Tibial artery (tissue), 4 donors: ENCODE data around the gene NOX3.
"Not testable (repeated sequence)": the region's sequence is repeated elsewhere in the genome, so short reads cannot be mapped to it uniquely, and the experiment has no call there.

Experiments used
- DNase-seq, 2 donors: peaks; one replicate each; pipeline ENCODE4 v3.0.0-alpha.2; 2019
- H3K27ac ChIP-seq, 2 donors: fragments of 200-600 bp; sonication (generic) in 1 of 2; 1 replicate in 1 of 2; 2 replicates in 1 of 2; pipeline ENCODE4 v1.5.1; 2018 to 2019; ENCODE audit warnings: mild to moderate bottlenecking in 1 of 2
- H3K27me3 ChIP-seq, 2 donors: fragments of 200-600 bp; sonication (generic) in 1 of 2; one replicate each; pipeline versions ENCODE4 v1.5.1 to v1.6.0; 2016 to 2019
- H3K36me3 ChIP-seq, 3 donors: fragments of 200-600 bp; sonication (generic) in 2 of 3; one replicate each; pipeline ENCODE4 v1.5.1; 2016 to 2019; ENCODE audit warnings: mild to moderate bottlenecking in 2 of 3
- H3K4me1 ChIP-seq, 4 donors: fragments of 200-600 bp; sonication (generic) in 2 of 4; 1 replicate in 3 of 4; 2 replicates in 1 of 4; pipeline ENCODE4 v1.5.1; 2016 to 2019
- H3K4me3 ChIP-seq, 2 donors: fragments of 200-600 bp; sonication (generic) in 1 of 2; 1 replicate in 1 of 2; 2 replicates in 1 of 2; pipeline ENCODE4 v1.5.1; 2018 to 2019; ENCODE audit warnings: mild to moderate bottlenecking in 2 of 2
- H3K9me3 ChIP-seq, 3 donors: fragments of 200-600 bp; sonication (generic) in 1 of 3; one replicate each; pipeline ENCODE4 v1.5.1; 2016 to 2019
- intact Hi-C: fragments of 100-400 bp; cut with DNase I; formaldehyde crosslinking; loops from one replicate; pipeline ENCODE4 v1.15.0; 2023; ENCODE audit warnings: low total_unique reads
- TF ChIP-seq, protein P1 (sequence below), 2 experiments: fragments of 200-600 bp in 1 of 2; fragments of 450-650 bp in 1 of 2; IDR thresholded peaks; one replicate each; pipeline ENCODE4 v1.5.1; 2017 to 2019; ENCODE audit warnings: antibody characterized with exemption in 2 of 2, mild to moderate bottlenecking in 1 of 2, moderate library complexity in 1 of 2

Gene NOX3

GRCh38 chr6:155491421-155491820 is 35.8 kb upstream of the NOX3 start:
- Histone ChIP-seq H3K36me3 (no peaks in the 10 kb centered on the region), H3K4me3 (no peak overlapping the region), H3K27me3 (no peaks in the 10 kb centered on the region), H3K27ac (no peak overlapping the region), H3K9me3 (no peaks in the 10 kb centered on the region), H3K4me1 (peaks cover 6 to 38% (median 28%) of the 10 kb centered on the region in 4 donors)
- TF ChIP-seq, protein P1, sequence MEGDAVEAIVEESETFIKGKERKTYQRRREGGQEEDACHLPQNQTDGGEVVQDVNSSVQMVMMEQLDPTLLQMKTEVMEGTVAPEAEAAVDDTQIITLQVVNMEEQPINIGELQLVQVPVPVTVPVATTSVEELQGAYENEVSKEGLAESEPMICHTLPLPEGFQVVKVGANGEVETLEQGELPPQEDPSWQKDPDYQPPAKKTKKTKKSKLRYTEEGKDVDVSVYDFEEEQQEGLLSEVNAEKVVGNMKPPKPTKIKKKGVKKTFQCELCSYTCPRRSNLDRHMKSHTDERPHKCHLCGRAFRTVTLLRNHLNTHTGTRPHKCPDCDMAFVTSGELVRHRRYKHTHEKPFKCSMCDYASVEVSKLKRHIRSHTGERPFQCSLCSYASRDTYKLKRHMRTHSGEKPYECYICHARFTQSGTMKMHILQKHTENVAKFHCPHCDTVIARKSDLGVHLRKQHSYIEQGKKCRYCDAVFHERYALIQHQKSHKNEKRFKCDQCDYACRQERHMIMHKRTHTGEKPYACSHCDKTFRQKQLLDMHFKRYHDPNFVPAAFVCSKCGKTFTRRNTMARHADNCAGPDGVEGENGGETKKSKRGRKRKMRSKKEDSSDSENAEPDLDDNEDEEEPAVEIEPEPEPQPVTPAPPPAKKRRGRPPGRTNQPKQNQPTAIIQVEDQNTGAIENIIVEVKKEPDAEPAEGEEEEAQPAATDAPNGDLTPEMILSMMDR (IDR thresholded peaks at IDR 0.05) = no peak
- no peak for DNase-seq
- intact Hi-C loops = no loop called here

DNA sequence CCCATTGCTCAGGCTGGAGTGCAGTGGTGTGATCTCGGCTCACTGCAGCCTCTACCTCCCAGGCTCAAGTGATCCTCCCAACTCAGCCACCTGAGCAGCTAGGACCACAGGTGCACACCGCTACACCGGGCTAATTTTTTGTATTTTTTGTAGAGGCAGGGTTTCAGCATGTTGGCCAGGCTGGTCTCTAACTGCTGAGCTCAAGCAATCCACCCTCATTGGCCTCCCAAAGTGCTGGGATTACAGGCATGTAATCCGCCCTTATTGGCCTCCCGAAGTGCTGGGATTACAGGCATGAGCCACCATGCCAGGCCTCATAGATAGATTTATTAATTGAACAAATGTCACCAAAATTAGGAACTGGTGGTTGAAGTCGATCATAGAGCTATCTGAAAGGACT is 32.6 kb upstream of the NOX3 start:
- H3K27ac ChIP-seq, H3K9me3 ChIP-seq, H3K4me1 ChIP-seq, intact Hi-C loops, H3K4me3 ChIP-seq, DNase-seq, H3K27me3 ChIP-seq, H3K36me3 ChIP-seq: not testable (repeated sequence)

DNA sequence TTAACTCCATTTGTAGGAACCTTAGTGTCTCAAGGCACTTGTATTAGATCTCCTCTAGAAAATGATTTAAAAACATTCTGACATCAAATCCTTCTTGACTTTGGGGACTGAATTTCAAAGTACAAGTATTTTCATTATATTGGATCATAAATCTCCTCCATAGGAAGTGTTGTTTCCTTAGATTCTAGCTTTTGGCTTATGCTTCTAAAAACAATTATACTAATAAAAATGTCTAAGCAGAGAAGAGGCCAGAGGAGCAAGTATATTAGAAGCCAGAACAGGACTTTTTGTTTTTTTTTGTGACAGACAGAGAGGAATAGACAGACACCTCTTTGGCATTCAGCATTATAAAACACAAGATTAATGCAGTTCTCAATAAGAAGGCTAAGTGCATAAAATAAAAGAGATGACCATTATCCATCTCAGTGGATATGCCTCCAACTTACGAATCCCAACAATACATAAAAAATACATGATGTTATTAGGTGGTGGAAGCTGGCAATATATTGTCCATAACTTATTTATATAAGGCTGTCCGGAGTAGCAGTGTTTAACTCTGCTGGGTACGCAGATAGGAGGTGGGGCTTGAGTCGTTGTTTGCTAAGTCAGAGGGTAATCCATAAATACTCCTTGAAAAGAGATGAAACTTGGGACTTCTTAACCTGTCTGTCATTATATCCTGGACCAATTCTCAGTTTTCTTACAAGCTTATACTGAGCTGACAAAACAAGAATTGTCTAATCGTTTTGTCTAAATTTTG is 31.9 kb upstream of the NOX3 start:
- Histone ChIP-seq H3K36me3 (no peaks in the 10 kb centered on the region), H3K4me3 (no peak overlapping the region), H3K9me3 (no peaks in the 10 kb centered on the region), H3K27me3 (no peaks in the 10 kb centered on the region), H3K4me1 (peaks cover 0 to 3% (median under 1%) of the 10 kb centered on the region in 4 donors), H3K27ac (no peak overlapping the region)
- TF ChIP-seq, protein P1 (IDR thresholded peaks at IDR 0.05) = no peak
- DNase-seq = no peak
- intact Hi-C loops = no loop called here

DNA sequence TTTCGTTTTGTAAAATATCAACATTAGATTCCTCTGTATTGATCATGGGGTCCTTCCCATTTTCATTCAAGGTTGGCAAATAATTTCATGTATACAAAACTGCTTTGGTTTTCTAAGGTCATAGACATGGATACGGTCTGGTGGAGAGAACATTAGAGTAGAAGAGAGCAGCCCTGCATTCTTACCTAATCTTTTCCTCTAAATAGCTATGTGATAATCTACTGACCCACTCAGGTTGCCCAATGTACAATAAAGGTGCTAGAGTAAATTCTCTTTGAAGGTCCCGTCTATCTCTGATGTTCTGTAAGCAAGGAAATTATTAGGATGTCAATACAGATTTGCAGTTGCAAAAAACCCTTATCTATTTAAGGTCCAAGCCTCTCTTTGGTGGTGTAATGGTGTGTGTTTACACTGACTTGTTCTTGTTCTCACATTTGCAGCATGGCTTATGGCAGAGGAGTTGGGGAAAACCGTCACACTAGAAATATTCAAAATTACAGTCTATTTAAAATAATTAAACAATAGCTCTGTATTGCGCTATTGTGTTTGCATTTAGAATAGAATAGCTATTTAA is 31.2 kb upstream of the NOX3 start:
- intact Hi-C loops = no loop called here
- Histone ChIP-seq H3K4me1 (no peaks in the 10 kb centered on the region), H3K36me3 (no peaks in the 10 kb centered on the region), H3K27me3 (no peaks in the 10 kb centered on the region), H3K4me3 (no peak overlapping the region), H3K9me3 (no peaks in the 10 kb centered on the region), H3K27ac (no peak overlapping the region)
- TF ChIP-seq, protein P1 (IDR thresholded peaks at IDR 0.05) = no peak
- no peak for DNase-seq

- H3K27me3 ChIP-seq = no peaks in the 10 kb centered on the region
- intact Hi-C loops = no loop called here
- H3K4me1 ChIP-seq = no peaks in the 10 kb centered on the region
- DNase-seq = no peak
- H3K36me3 ChIP-seq = no peaks in the 10 kb centered on the region
- no peak overlapping the region for H3K27ac ChIP-seq
- no peak overlapping the region for H3K4me3 ChIP-seq
- H3K9me3 ChIP-seq = no peaks in the 10 kb centered on the region
- TF ChIP-seq, protein P1 (IDR thresholded peaks at IDR 0.05) = no peak
Measured at GRCh38 chr6:155485756-155486155, 30.1 kb upstream of the NOX3 start.

DNA sequence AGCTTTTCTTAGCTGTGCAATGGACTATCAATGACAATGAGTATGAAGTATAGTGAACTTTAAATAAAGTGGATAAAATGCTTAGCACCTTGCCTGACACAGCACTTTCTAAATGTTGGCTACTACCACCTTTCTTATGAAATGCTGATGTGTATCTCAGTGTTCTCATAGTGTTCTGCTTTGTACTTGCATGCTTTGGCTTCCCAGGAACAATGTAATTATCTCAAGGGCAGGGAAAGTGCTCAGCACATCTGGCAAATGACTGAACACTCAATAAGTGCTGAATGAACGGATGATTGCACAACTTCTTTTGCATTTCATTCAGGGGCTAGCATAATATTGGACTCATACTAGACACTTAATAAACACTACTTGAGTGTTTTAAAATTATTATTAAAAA is 28.2 kb upstream of the NOX3 start:
- Histone ChIP-seq H3K4me3 (no peak overlapping the region), H3K4me1 (no peaks in the 10 kb centered on the region)

More for the DNA sequence above, 28.2 kb upstream of the NOX3 start:
- no peak for DNase-seq
- intact Hi-C loops = no loop called here
- no peaks in the 10 kb centered on the region for H3K9me3 ChIP-seq
- no peaks in the 10 kb centered on the region for H3K27me3 ChIP-seq
- no peak overlapping the region for H3K27ac ChIP-seq
- H3K36me3 ChIP-seq = no peaks in the 10 kb centered on the region
- TF ChIP-seq, protein P1 (IDR thresholded peaks at IDR 0.05) = no peak
